OCI-LY3 (cell line): ENCODE data around the gene MAP3K4.

Source experiments
- H2AFZ ChIP-seq: fragments of 200-600, 300-600 bp; shearing (Covaris generic); 2 replicates; pipeline ENCODE4 v1.6.0; 2014; ENCODE audit warnings: antibody characterized with exemption, low read depth, low read length
- H3K27ac ChIP-seq: fragments of 200-600, 300-600 bp; sonication (generic); 2 replicates; pipeline ENCODE4 v1.5.1; 2014; ENCODE audit warnings: mild to moderate bottlenecking, low read length, moderate library complexity, mixed read lengths
- H3K27me3 ChIP-seq: fragments of 200-600, 300-600 bp; sonication (generic); 2 replicates; pipeline ENCODE4 v1.6.1; 2014; ENCODE audit warnings: low read depth, low read length, mixed read lengths
- H3K36me3 ChIP-seq: fragments of 200-600, 300-600 bp; sonication (generic); replicated peaks from 2 replicates; pipeline ENCODE3; 2014; ENCODE audit warnings: low read depth, low read length, mixed read lengths
- H3K4me1 ChIP-seq: fragments of 300-600, 200-600 bp; sonication (generic); 2 replicates; pipeline ENCODE4 v1.6.1; 2014; ENCODE audit warnings: low read length, mixed read lengths
- H3K4me2 ChIP-seq: fragments of 200-600, 300-600 bp; sonication (generic); 2 replicates; pipeline ENCODE4 v1.6.1; 2014; ENCODE audit warnings: low read length, mixed read lengths
- H3K4me3 ChIP-seq: fragments of 300-600, 200-600 bp; sonication (generic); 2 replicates; pipeline ENCODE4 v1.5.1; 2014; ENCODE audit warnings: antibody characterized with exemption, mild to moderate bottlenecking, low read length, moderate library complexity
- H3K79me2 ChIP-seq: fragments of 300-600, 200-600 bp; shearing (Covaris generic); 2 replicates; pipeline ENCODE4 v1.6.1; 2014; ENCODE audit warnings: mild to moderate bottlenecking, low read length, mixed read lengths
- H3K9ac ChIP-seq: fragments of 300-600, 200-600 bp; shearing (Covaris generic); 2 replicates; pipeline ENCODE4 v1.6.0; 2014; ENCODE audit warnings: mild to moderate bottlenecking, low read length, moderate library complexity
- H3K9me3 ChIP-seq: fragments of 200-600, 300-600 bp; shearing (Covaris generic); 2 replicates; pipeline ENCODE4 v1.6.1; 2014; ENCODE audit warnings: low read length, mixed read lengths; ENCODE audit not compliant: insufficient read depth
- H4K20me1 ChIP-seq: fragments of 200-600, 300-600 bp; sonication (generic); 2 replicates; pipeline ENCODE4 v1.6.1; 2016; ENCODE audit warnings: low read length, mixed read lengths; ENCODE audit not compliant: insufficient read depth
- EZH2phosphoT487 ChIP-seq: fragments of 200-600 bp; shearing (Covaris generic); IDR thresholded peaks from 2 replicates; pipeline ENCODE4 v1.6.1; 2018; ENCODE audit warnings: antibody characterized with exemption, mixed run types, low read depth
- TF ChIP-seq, protein P1 (sequence below): fragments of 200-600, 300-600 bp; sonication (generic); IDR thresholded peaks from 2 replicates; pipeline ENCODE4 v1.5.1; 2014; ENCODE audit warnings: antibody characterized with exemption, low read length, low read depth

Gene MAP3K4

GRCh38 chr6:161037873-161038228 lies 46.3 kb downstream of the MAP3K4 start:
- Histone ChIP-seq H3K4me1 (peaks cover 28% of the 10 kb centered on the region), H3K27ac (no peak overlapping the region), H3K9ac (no peak overlapping the region), H3K4me3 (no peak overlapping the region), H3K79me2 (peaks cover 37% of the 10 kb centered on the region), H3K27me3 (no peaks in the 10 kb centered on the region), H3K4me2 (no peak overlapping the region), H3K9me3 (no peaks in the 10 kb centered on the region), H2AFZ (no peak overlapping the region), H4K20me1 (no peaks in the 10 kb centered on the region), H3K36me3 (peaks cover 53% of the 10 kb centered on the region)
- TF ChIP-seq, protein P1, sequence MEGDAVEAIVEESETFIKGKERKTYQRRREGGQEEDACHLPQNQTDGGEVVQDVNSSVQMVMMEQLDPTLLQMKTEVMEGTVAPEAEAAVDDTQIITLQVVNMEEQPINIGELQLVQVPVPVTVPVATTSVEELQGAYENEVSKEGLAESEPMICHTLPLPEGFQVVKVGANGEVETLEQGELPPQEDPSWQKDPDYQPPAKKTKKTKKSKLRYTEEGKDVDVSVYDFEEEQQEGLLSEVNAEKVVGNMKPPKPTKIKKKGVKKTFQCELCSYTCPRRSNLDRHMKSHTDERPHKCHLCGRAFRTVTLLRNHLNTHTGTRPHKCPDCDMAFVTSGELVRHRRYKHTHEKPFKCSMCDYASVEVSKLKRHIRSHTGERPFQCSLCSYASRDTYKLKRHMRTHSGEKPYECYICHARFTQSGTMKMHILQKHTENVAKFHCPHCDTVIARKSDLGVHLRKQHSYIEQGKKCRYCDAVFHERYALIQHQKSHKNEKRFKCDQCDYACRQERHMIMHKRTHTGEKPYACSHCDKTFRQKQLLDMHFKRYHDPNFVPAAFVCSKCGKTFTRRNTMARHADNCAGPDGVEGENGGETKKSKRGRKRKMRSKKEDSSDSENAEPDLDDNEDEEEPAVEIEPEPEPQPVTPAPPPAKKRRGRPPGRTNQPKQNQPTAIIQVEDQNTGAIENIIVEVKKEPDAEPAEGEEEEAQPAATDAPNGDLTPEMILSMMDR, result no peak
- no peak for TF ChIP-seq EZH2phosphoT487

DNA sequence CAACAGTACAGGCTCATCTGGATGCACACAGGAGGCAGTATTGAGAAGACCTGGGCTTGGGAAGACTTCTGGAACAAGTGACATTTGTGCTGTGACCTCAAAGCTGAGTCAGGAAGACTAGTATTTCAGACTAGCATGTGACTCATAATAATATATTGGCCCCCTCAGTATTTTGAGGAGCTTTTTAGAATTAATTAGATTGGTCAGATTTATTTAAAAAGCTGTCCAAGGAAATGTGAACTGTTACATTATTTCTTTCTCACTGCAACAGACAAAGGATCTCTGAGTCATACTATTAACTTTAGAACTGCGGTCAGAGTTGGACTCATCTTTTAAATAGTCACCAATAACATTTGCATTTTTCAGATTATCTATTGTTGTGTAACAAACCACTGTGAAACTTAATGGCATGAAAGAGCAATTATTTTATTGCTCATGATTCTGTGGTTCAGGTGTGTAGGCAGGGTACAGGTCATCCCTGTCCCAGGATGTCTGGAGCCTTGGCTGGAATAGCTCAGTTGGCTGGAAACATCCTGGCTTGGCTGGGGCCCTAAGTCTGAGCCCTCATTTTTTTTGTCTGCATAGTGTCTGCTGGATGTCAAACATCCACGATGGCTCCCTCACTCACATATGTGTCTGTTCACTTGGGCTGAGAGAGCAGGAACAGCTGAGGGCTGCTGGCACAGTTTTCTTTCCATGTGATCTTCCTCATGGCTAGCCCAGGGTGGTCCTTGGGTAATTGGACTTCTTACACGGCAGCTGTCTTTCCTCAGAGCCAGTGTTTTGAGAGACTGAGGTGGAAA lies 46.9 kb downstream of the MAP3K4 start:
- TF ChIP-seq EZH2phosphoT487, result no peak
- TF ChIP-seq, protein P1, result no peak
- Histone ChIP-seq H3K27me3 (no peaks in the 10 kb centered on the region), H3K79me2 (peaks cover 38% of the 10 kb centered on the region), H2AFZ (no peak overlapping the region), H3K9me3 (no peaks in the 10 kb centered on the region), H4K20me1 (peaks cover 3% of the 10 kb centered on the region; the same call in 1 of the 2 replicates), H3K27ac (no peak overlapping the region), H3K36me3 (peaks cover 53% of the 10 kb centered on the region), H3K4me2 (no peak overlapping the region), H3K4me3 (no peak overlapping the region), H3K9ac (no peak overlapping the region), H3K4me1 (peaks cover 25% of the 10 kb centered on the region)

GRCh38 chr6:161041274-161041673 lies 49.7 kb downstream of the MAP3K4 start:
- peaks cover 3% of the 10 kb centered on the region; the same call in 1 of the 2 replicates for H4K20me1 ChIP-seq

DNA sequence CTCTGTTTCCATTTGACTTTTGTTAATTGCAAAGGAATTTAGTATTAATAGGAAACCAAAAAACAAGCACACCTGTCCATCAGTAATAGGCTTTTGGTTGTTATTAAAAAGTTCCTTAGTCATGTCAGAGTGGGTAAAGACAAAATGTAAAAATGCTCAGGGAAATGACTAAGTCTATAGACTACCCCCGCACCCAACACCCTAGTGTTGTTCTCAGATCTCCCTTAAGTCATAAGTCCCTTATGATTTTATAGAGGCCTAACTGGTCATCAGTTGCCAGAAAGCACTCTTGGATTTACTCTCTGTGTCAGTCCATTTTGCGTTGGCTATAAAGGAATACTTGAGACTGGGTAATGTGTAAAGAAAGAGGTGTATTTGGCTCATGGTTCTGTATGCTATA lies 52.8 kb downstream of the MAP3K4 start:
- no peak overlapping the region for H2AFZ ChIP-seq
- H3K4me3 ChIP-seq, result no peak overlapping the region
- H3K36me3 ChIP-seq, result peaks cover 22% of the 10 kb centered on the region
- no peak overlapping the region for H3K4me2 ChIP-seq
- peaks cover 8% of the 10 kb centered on the region; the same call in 1 of the 2 replicates for H4K20me1 ChIP-seq
- H3K79me2 ChIP-seq, result peaks cover 21% of the 10 kb centered on the region
- H3K27me3 ChIP-seq, result no peaks in the 10 kb centered on the region
- no peaks in the 10 kb centered on the region for H3K9me3 ChIP-seq
- TF ChIP-seq, protein P1, result no peak
- TF ChIP-seq EZH2phosphoT487, result no peak
- peaks cover 4% of the 10 kb centered on the region for H3K4me1 ChIP-seq
- no peak overlapping the region for H3K27ac ChIP-seq
- H3K9ac ChIP-seq, result no peak overlapping the region

More at GRCh38 chr6:161041274-161041673, 49.7 kb downstream of the MAP3K4 start:
- H3K36me3 ChIP-seq, result peaks cover 37% of the 10 kb centered on the region
- no peak overlapping the region for H3K27ac ChIP-seq
- H3K27me3 ChIP-seq, result no peaks in the 10 kb centered on the region
- H3K9ac ChIP-seq, result no peak overlapping the region
- H3K4me2 ChIP-seq, result no peak overlapping the region
- TF ChIP-seq, protein P1, result no peak
- no peaks in the 10 kb centered on the region for H3K9me3 ChIP-seq
- no peak overlapping the region for H2AFZ ChIP-seq
- peaks cover 30% of the 10 kb centered on the region for H3K79me2 ChIP-seq
- H3K4me1 ChIP-seq, result no peaks in the 10 kb centered on the region
- no peak overlapping the region for H3K4me3 ChIP-seq
